Measurements from ENCODE around the gene MAPK1IP1L.
A peak's percentile ranks its signal among the peaks of the same experiment; 100 is the strongest.

Gene MAPK1IP1L

DNA sequence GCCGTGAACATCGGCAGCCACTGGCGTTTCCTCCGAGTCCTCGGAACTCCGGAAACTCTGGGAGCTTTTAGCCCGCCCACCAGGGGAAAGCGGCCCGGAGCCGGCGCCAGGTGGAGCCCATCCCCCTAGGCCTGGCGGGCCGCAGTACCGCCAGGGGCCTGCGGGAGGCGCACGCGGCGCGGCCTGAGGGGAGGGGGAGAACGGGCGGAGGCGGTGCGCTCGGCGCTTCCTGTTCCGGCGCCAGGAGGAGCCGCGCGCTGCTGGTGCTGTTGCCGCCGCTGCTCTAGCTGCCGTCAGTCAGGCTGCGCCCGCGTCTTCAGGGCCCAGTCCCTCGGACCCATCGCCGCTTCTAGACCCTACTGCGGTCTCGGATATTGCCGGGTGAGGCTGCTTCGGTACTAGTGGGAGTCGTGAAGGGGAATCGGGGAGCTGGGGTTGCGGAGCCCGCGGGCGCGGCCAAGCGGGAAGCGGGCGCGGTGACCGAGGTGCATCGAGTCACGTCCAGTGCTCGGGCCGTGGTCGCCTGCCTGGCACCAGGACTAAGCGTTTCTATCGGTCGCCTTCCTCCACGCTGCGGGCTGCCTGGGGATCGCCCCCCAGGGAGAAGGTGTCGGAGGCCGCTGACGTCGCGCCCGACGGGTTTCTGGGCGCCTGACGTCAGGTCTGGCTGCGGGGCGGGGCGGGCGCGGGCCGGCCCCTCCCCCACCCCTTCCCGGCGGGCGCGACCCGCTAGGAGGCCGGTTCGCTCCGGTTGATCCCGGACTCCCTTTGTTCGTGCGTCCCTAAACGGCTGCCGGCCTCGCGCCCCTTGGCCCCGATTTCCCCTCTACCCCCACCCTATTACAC lies at the start of gene MAPK1IP1L:
TSS of gene MAPK1IP1L (plus strand) at position 225 of the 846 bp plus-strand sequence. CDS start 10,037 bp downstream, outside the sequence.
- peak; percentile 72 for DNase-seq
- peak within 1 kb of the TSS; percentile 99 for H3K9ac ChIP-seq (ENCODE audit: low read length)
- TF ChIP-seq, protein P1, sequence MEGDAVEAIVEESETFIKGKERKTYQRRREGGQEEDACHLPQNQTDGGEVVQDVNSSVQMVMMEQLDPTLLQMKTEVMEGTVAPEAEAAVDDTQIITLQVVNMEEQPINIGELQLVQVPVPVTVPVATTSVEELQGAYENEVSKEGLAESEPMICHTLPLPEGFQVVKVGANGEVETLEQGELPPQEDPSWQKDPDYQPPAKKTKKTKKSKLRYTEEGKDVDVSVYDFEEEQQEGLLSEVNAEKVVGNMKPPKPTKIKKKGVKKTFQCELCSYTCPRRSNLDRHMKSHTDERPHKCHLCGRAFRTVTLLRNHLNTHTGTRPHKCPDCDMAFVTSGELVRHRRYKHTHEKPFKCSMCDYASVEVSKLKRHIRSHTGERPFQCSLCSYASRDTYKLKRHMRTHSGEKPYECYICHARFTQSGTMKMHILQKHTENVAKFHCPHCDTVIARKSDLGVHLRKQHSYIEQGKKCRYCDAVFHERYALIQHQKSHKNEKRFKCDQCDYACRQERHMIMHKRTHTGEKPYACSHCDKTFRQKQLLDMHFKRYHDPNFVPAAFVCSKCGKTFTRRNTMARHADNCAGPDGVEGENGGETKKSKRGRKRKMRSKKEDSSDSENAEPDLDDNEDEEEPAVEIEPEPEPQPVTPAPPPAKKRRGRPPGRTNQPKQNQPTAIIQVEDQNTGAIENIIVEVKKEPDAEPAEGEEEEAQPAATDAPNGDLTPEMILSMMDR (IDR thresholded peaks at IDR 0.05; ENCODE audit: low read length) = peak; percentile 74
- no peak for TF ChIP-seq EZH2 (optimal IDR thresholded peaks at IDR 0.05; ENCODE audit: low read depth, low read length)
- TF ChIP-seq EZH2phosphoT487 (IDR thresholded peaks at IDR 0.05; ENCODE audit: low read length) = no peak
- H3K4me2 ChIP-seq (ENCODE audit: low read depth, low read length) = peak within 1 kb of the TSS; percentile 57
- no peaks in the 10 kb centered on the region for H3K4me1 ChIP-seq (ENCODE audit: low read length)
- peak within 1 kb of the TSS; percentile 97 for H3K27ac ChIP-seq (ENCODE audit: low read length)
- no peaks in the 10 kb centered on the region for H3K9me2 ChIP-seq (replicated peaks; ENCODE audit: insufficient read depth, low read length)
- H3F3A ChIP-seq (ENCODE audit: insufficient read depth, low read length) = peaks cover 14% of the 10 kb centered on the region
- H2AFZ ChIP-seq (ENCODE audit: low read length) = peak within 1 kb of the TSS; percentile 77
- peaks cover 7% of the 10 kb centered on the region; the same call in 1 of the 2 replicates for H4K20me1 ChIP-seq (ENCODE audit: insufficient read depth, low read length)
- H3K9me3 ChIP-seq (replicated peaks; ENCODE audit: insufficient read depth, low read length) = no peaks in the 10 kb centered on the region
- peak within 1 kb of the TSS; percentile 93 for H3K4me3 ChIP-seq (ENCODE audit: low read length)
- H3K27me3 ChIP-seq (replicated peaks; ENCODE audit: insufficient read depth, low read length) = no peaks in the 10 kb centered on the region
- no peaks in the 10 kb centered on the region for H3K36me3 ChIP-seq (replicated peaks; ENCODE audit: insufficient read depth, low read length)
- H3K79me2 ChIP-seq (ENCODE audit: low read length) = peaks cover 44% of the 10 kb centered on the region

DNA sequence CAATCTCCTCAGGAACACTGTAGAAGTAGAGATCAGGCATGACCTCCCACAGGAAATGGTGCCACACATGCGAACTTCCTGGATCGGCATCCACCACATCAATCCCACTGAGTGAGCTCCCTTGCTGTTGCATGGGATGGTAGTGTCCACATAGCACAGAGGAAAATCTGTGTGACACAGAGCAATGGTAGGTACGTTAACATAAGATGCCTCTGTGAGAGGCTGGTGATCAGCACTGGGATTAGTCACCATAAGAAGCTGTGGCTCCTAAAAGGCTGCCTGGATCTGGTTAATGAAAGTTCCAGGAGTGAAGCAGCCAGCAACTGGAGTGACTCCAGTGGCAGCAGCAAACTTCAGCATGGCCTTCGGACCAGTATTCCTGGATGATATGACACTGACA lies 46.4 kb upstream of the MAPK1IP1L start:
- H3K36me3 ChIP-seq (replicated peaks; ENCODE audit: insufficient read depth, low read length) = no peaks in the 10 kb centered on the region
- TF ChIP-seq, protein P1 (IDR thresholded peaks at IDR 0.05; ENCODE audit: low read length) = no peak
- TF ChIP-seq EZH2phosphoT487 (IDR thresholded peaks at IDR 0.05; ENCODE audit: low read length) = no peak
- TF ChIP-seq EZH2 (optimal IDR thresholded peaks at IDR 0.05; ENCODE audit: low read depth, low read length) = no peak
- no peaks in the 10 kb centered on the region for H3K79me2 ChIP-seq (ENCODE audit: low read length)
- H2AFZ ChIP-seq (ENCODE audit: low read length) = no peak overlapping the region
- no peaks in the 10 kb centered on the region for H3K27me3 ChIP-seq (replicated peaks; ENCODE audit: insufficient read depth, low read length)
- H4K20me1 ChIP-seq (ENCODE audit: insufficient read depth, low read length) = no peaks in the 10 kb centered on the region
- DNase-seq = no peak
- H3K4me1 ChIP-seq (ENCODE audit: low read length) = no peaks in the 10 kb centered on the region
- no peak overlapping the region for H3K9ac ChIP-seq (ENCODE audit: low read length)
- H3K4me2 ChIP-seq (ENCODE audit: low read depth, low read length) = no peak overlapping the region
- H3F3A ChIP-seq (ENCODE audit: insufficient read depth, low read length) = no peaks in the 10 kb centered on the region
- no peak overlapping the region for H3K27ac ChIP-seq (ENCODE audit: low read length)
- H3K9me3 ChIP-seq (replicated peaks; ENCODE audit: insufficient read depth, low read length) = no peaks in the 10 kb centered on the region
- H3K4me3 ChIP-seq (ENCODE audit: low read length) = no peak overlapping the region
- H3K9me2 ChIP-seq (replicated peaks; ENCODE audit: insufficient read depth, low read length) = no peaks in the 10 kb centered on the region

DNA sequence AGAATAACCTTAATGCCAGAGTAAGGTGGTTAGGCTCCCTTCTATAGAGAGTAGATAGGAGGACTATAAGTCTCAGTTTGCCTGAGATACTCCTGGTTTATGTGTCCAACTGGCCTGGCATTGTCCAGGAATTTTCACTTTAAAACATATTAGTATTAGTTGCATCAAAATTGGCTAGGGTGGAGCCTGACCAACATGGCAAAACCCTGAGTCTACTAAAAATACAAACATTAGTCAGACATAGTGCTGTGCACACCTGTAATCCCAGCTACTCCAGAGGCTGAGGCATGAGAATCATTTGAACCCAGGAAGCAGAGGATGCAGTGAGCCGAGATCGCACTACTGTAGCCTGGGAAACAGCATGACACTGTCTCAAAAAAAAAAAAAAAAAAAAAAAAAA lies 36.4 kb upstream of the MAPK1IP1L start:
- H4K20me1 ChIP-seq (ENCODE audit: insufficient read depth, low read length) = no peaks in the 10 kb centered on the region
- H3K4me3 ChIP-seq (ENCODE audit: low read length) = no peak overlapping the region
- TF ChIP-seq EZH2 (optimal IDR thresholded peaks at IDR 0.05; ENCODE audit: low read depth, low read length) = no peak
- TF ChIP-seq, protein P1 (IDR thresholded peaks at IDR 0.05; ENCODE audit: low read length) = no peak
- no peak for TF ChIP-seq EZH2phosphoT487 (IDR thresholded peaks at IDR 0.05; ENCODE audit: low read length)
- H3K9me2 ChIP-seq (replicated peaks; ENCODE audit: insufficient read depth, low read length) = no peaks in the 10 kb centered on the region
- H3F3A ChIP-seq (ENCODE audit: insufficient read depth, low read length) = no peaks in the 10 kb centered on the region
- no peak overlapping the region for H3K9ac ChIP-seq (ENCODE audit: low read length)
- H3K36me3 ChIP-seq (replicated peaks; ENCODE audit: insufficient read depth, low read length) = no peaks in the 10 kb centered on the region
- H3K27ac ChIP-seq (ENCODE audit: low read length) = no peak overlapping the region
- no peaks in the 10 kb centered on the region for H3K4me1 ChIP-seq (ENCODE audit: low read length)
- H3K9me3 ChIP-seq (replicated peaks; ENCODE audit: insufficient read depth, low read length) = no peaks in the 10 kb centered on the region
- DNase-seq = no peak
- H3K27me3 ChIP-seq (replicated peaks; ENCODE audit: insufficient read depth, low read length) = no peaks in the 10 kb centered on the region
- H2AFZ ChIP-seq (ENCODE audit: low read length) = no peak overlapping the region
- no peaks in the 10 kb centered on the region for H3K79me2 ChIP-seq (ENCODE audit: low read length)
- H3K4me2 ChIP-seq (ENCODE audit: low read depth, low read length) = no peak overlapping the region

Measured in MM.1S (cell line).